RKO (cell line): ENCODE measurements around the gene IFIT2.
"Not testable (repeated sequence)": the region's sequence is repeated elsewhere in the genome, so short reads cannot be mapped to it uniquely, and the experiment has no call there.

Experiments used
- DNase-seq: peaks from one replicate; pipeline ENCODE4 v3.0.0-alpha.2; 2016; ENCODE audit warnings: low spot score

The IFIT2 gene

DNA sequence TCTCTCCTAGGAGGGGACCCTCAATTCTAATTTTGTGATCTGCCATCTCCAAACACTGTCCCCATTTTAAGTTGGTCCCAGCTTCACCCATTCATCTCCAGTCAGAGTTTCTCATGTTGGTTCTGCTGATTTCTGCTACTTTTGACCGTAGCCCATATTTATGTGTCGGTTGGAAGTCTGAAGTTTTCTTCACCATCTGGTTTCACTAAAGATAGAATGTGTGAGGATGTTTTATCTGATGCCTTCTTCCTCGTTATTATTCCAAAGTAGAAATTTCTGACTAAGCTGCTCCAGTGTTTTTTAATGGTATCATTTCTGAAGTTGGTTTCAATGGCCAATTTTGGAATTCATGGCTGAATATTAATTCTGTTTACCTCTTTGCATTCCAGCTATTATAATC is 21.3 kb upstream of the IFIT2 start:
- DNase-seq, result no peak

DNA sequence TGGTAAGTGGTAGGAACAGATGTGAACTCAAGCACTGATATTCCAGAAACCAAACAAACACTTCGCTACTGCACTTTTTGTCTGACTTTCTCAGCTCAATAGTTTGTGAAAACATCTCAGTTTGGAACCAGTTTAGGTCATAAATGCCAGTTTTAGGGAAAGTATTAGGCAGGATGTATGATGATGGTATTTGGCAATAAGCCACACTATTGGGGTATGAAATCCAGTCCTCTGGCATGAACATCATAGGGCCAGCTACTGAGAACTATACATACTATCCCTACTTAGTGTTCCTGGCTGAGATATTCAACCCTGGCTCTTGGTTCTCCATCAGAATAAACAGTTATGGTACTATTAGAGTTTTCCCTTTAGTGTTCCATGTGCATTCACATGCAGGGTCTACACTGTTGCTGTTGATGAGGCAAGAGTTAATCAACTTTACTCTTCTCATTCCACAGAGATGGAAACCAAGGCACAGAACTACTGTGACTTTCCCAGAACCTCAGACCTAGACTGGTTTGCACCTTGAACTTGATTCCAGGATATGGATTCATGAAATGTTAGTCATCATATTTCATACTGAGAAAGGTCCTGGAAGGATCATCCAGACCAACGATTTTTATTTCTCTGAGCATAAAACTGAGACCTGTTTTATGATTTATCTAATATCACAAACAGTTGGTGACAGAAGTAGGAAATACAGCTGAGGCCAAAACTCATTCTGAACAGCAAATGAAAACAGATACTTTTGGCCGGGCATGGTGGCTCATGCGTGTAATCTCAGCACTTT is 20.0 kb upstream of the IFIT2 start:
- DNase-seq, result no peak

DNA sequence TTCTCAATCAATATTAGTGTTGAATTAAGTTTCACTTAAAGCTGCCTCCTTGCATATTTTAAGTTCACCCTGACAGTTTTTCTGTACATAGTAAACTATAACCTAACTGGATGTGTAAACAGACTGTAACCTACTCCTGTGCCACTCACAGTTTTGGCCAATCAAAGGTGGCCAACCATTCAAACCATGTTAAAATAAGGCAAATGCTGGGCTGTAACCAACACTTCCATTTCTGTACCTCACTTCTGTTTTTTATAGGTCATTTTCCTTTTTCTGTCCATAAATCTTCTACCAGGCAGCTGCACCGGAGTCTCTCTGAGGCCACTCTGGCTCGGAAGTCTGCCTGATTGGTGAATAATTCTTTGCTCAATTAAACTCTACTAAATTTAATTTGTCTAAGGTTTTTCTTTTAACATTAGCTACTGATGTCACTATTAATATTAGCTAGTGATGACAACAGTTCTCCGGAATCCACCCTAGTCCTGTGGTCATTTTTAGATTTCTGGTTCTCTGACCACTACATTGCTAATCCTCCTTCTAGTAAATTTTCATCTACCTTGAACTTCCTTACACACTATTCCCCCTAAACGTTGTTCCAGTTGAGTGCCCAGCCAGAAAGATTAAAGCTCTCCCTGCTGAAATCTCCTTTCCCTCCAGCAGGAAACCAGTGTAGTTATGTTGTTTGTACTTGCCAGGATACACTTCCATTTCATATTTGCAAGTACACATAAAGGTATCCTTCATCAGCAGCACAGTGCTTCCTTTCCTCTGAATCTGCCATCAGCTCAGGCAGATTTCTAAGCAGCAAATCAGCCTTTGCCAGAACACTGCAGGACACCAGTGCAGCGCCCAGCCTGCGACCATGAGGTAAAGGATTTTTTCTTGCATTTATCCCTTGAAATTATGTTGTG is 18.6 kb upstream of the IFIT2 start:
- no peak for DNase-seq

DNA sequence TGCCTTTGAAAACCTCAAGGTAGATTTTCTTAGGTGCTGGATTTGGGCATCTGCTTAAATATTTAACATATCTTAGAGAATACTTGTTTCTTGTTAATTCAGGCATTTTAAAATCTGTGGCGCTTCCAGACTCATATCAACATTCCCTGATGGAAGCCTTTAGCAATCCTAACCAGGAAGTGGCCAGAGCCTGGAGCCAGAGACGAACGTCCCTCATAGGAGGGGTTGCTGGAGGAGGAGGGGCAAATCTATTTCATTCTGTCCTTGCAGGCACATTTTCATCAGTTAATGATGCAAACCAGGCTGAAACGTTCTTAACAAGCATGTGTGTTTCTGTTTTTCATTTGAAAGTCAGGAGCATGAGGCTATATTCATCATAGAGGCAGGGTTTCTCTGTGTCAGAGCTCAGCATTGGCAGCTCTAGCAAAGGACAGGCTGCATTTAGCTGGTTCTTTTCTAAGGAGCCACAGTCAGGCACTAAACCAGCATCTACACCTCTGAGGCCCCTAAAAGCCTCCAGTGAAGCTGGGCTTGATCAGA is 17.8 kb upstream of the IFIT2 start:
- DNase-seq, result no peak

DNA sequence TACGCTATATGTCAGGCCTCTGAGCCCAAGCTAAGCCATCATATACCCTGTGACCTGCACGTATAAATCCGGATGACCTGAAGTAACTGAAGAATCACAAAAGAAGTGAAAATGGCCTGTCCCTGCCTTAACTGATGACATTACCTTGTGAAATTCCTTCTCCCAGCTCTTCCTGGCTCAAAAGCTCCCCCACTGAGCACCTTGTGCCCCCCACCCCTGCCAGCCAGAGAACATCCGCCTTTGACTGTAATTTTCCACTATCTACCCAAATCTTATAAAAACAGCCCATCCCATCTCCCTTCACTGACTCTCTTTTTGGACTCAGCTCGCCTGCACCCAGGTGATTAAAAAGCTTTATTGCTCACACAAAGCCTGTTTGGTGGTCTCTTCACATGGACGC is 17.1 kb upstream of the IFIT2 start:
- DNase-seq, result not testable (repeated sequence)

DNA sequence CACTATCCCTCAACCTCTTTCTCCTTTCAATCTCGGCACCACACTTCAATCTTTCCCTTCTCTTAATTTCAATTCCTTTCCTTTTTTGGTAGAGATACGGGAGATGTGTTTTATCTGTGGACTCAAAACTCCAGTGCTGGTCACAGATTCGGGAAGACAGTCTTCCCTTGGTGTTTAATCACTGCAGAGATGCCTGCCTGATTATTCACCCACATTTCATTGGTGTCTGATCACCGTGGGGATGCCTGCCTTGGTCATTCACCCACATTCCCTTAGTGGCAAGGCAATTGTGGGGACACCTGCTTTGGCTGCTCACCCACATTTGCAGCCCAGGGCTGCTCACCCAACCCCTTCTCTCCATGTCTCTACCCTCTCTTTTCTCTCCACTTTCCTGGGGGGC is 16.5 kb upstream of the IFIT2 start:
- DNase-seq, result not testable (repeated sequence)

DNA sequence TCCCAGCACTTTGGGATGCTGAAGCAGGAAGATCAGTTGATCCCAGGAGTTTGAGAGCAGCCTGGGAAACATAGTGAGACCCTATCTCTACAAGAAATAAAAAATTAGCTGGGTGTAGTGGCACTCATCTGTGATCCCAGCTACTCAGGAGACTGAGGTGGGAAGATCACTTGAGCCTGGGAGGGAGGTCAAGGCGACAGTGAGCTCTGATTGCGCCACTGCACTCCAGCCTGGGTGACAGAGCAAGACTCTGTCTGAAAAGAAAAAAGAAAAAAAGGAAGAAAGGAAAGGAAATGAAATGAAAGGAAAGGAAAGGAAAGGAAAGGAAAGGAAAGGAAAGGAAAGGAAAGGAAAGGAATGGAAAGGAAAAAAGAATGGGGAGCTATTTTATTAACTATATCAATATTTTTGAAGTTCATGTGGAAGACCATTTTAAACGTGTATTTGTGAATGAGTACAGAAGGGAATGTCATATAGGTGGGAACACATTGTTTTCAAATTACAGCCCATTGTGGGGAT is 7.1 kb upstream of the IFIT2 start:
- no peak for DNase-seq

DNA sequence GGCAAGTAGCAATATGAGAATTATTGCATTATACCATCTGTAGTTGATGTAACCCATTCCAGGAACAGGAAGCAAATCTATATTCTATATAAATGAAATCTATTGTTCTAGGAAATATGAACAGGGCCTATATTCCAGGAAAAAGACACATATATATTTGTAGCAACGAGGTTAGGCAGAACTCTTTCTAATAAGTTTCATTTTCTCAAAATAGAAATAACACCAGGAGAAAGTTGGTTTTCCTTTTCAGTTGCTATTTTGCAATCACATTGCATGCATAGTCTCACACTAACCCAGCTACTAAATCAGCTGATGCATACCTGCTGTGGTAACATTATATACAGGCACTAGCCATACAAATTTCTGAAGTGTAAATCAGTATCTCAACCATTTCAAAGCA is 6.2 kb upstream of the IFIT2 start:
- no peak for DNase-seq

DNA sequence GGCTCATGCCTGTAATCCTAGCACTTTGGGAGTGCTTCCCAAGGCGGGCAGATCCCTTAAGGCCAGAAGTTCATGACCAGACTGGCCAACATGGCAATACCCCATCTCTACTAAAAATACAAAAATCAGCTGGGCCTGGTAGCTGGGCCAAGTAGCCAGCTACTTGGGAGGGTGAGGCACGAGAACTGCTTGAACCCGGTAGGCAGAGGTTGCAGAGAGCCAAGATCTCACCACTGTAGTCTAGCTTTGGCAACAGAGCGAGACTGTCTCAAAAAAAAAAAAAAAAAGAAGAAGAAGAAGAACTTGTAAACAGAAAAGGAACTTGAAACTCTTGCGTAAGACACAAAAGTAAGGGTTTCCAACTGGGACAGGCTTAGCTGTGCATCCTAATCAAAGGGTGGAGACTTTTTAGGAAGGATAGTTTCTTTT is 5.6 kb upstream of the IFIT2 start:
- no peak for DNase-seq

DNA sequence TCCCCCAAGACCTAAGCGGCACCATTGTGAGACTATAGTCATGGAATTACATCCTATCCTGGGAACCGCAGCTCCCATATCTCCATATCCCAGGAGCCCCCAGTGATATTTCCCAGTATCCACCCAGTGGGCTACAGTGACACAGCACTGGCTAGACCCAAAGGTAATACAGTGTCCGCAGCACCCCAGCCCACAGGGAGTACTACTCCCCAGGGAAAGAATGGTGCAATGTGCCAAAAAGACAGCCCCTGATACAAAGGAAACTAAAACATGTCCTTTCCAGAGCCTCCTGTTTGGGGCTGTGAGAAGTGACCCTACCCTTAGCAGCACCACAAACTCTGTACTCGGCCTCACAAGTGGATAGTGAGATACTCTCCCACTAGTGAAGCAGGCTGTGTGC is 4.5 kb upstream of the IFIT2 start:
- DNase-seq, result no peak

DNA sequence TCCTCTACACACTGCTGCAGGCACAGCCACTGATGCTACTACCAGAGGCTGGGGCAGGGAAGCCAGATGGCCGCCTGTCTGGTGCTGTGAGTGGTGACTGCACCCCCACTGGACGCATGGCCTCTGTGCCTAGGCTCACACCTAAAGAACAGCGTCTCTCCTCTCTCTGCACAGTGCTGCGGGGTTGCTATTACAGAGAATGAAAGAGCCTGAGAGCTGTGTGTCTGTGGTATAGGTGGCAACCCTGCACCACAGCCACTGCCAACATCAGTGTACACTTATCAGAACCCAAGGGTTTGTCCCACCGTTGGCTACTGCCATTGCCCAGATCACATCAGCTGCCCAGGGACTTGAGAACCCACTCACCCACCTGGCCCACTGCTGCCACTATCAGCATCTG is 4.1 kb upstream of the IFIT2 start:
- DNase-seq, result no peak

DNA sequence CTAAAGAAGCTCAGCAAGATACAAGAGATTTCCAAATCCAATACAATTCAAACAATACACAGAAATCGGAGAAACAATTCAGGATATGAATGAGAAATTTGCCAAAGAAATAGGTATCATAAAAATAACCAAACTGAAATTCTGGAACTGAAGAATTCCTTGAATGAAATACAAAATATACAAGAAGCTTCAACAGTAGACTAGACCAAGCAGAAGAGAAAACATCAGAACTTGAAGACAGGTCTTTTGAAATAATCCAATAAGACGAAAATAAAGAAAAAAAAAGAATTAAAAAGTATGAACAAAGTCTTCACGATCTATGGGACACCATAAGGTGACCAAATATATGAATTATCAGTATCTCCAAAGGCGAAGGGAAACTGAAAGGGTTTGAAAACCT is 2.8 kb upstream of the IFIT2 start:
- no peak for DNase-seq

DNA sequence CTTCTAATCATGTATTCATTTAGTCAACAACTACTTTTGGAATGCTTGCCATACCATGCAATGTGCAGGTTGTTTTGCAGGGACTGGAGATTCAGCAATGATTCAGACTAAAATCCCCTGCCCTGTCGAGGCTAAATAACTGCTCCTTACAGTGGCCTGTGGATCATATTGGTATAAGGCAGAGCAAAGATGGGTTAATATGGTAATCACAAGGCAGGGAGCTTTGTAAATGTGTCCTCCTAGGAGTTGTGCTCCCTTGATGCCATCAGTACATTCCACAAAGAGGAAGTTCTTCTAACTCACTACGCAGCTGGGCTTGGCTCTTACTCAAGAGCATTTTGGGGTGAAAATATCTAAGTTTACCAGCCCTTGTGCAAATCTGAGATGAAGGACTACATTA is 614 bp upstream of the IFIT2 start:
- DNase-seq, result peak; percentile 56

DNA sequence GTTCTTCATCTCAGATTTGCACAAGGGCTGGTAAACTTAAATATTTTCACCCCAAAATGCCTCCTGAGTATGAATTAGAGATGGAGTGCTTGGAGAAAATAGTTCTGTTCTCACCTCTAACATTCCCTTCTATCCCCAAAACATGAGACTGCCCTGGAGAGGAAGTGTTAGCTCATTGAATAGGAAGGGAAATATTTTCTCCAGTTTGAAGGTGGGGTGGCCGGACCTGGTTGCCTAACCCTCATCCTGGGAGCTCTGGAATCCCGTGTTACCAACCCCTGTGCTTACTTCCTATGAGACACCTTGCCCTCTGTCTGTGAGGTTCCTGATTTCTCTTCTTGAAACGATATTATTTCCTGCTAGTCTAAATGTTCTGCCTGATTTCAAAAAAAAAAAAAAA is 779 bp downstream of the IFIT2 start:
- DNase-seq, result no peak

DNA sequence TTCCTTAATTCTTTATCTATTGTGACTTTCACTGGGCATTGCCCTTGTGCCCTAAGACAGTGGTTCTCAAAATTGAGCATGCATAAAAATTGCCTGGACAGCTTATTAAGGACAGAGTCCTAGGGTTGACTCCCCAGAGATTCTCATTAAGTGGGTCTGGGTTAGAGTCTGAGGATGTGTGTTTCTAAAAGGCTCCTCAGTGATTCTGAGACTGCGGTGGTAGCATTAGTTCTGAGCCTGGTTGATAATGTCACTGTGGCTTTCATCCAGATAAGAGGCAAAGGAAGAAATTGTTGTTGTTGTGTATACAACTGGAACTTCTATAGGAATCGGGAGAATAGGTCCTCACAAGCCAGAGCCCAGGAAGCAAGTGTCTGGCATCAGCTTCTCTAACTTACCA is 1.3 kb downstream of the IFIT2 start:
- DNase-seq, result no peak

DNA sequence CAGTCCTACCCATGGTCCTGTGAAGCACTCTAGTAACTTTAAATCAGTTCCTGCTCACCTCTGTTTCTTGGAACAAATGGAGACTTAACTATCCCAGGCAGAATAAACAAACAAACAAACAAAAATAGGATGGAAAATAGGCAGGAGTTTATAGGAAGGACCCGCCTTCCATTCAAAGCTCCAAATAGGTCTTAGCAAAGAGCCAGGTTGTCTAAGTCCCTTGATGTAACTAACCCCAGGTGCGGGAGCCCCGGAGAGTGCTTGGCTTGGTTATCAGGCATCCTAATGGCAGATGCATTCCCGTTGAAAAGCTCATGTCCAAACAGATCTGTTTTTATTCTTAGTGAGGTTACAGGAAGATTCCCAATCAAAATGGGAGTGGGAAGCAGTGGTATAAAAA is 2.2 kb downstream of the IFIT2 start:
- no peak for DNase-seq

DNA sequence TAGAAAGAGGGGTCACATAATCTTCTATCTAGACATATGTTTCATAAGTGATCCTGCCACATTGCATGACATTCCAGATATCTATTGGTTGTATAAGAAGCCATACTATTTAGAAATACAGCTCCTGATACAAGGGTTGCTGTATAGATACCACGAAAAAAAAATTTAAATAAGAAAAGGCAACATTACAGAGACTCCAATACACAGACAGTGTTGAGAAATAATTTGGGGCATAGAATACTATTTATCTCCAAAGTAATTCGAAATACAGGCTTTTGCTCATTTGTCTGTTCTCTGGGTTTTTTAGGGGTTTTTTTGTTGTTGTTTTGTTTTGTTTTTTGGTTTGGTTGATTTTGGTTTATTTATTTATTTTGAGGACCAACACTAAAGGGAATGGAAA is 2.6 kb downstream of the IFIT2 start:
- no peak for DNase-seq

DNA sequence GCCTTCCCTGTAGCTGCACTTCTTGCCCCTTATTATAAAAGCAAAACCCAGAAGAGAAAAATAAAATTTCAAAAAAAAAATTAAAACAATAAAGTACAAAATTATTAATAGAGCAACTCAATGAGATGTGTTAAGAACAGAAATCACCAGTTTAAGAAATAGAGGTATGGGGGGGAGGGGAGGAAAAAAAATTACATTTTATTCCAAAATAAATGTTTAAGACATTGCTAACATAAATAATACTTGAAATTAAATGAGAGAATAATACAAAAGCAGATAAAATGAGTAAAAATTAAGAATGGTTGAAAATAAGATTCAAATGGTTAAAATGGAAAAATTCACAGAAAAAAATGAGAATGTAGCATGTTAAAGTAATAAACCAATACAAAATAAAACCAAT is 3.1 kb downstream of the IFIT2 start:
- DNase-seq, result no peak

DNA sequence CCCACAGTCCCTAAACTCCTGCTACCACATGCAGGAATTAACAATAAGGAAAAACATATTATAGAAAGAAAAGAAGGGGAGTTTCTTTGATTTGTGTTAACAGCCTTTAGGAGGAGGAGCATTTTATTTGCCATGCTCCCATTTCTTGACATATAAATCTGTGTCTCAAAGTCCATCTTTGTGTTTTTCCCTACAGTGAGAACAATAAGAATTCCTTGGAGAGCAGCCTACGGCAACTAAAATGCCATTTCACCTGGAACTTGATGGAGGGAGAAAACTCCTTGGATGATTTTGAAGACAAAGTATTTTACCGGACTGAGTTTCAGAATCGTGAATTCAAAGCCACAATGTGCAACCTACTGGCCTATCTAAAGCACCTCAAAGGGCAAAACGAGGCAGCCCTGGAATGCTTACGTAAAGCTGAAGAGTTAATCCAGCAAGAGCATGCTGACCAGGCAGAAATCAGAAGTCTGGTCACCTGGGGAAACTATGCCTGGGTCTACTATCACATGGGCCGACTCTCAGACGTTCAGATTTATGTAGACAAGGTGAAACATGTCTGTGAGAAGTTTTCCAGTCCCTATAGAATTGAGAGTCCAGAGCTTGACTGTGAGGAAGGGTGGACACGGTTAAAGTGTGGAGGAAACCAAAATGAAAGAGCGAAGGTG is 4.1 kb downstream of the IFIT2 start:
- no peak for DNase-seq

DNA sequence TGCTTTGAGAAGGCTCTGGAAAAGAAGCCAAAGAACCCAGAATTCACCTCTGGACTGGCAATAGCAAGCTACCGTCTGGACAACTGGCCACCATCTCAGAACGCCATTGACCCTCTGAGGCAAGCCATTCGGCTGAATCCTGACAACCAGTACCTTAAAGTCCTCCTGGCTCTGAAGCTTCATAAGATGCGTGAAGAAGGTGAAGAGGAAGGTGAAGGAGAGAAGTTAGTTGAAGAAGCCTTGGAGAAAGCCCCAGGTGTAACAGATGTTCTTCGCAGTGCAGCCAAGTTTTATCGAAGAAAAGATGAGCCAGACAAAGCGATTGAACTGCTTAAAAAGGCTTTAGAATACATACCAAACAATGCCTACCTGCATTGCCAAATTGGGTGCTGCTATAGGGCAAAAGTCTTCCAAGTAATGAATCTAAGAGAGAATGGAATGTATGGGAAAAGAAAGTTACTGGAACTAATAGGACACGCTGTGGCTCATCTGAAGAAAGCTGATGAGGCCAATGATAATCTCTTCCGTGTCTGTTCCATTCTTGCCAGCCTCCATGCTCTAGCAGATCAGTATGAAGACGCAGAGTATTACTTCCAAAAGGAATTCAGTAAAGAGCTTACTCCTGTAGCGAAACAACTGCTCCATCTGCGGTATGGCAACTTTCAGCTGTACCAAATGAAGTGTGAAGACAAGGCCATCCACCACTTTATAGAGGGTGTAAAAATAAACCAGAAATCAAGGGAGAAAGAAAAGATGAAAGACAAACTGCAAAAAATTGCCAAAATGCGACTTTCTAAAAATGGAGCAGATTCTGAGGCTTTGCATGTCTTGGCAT is 4.8 kb downstream of the IFIT2 start:
- DNase-seq, result no peak

DNA sequence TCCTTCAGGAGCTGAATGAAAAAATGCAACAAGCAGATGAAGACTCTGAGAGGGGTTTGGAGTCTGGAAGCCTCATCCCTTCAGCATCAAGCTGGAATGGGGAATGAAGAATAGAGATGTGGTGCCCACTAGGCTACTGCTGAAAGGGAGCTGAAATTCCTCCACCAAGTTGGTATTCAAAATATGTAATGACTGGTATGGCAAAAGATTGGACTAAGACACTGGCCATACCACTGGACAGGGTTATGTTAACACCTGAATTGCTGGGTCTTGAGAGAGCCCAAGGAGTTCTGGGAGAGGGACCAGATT is 5.4 kb downstream of the IFIT2 start:
- DNase-seq, result no peak

DNA sequence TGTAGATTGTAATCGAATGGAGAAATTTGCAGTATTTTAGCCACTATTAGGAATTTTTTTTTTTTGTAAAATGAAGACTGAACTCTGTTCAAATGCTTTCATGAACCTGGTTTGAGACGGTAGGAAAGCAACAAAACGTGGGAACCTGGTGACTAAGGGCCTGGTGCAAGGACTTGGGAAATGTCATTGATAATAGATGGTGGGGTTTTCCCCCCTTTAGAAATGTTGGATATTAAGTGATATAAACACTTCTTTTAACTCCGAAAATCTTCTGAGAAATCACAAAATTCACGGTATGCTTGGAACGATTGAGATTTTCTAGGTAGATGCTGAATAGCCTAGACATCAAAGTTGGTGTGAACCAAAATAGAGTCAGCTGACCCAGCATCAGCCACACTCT is 6.4 kb downstream of the IFIT2 start:
- no peak for DNase-seq
